Measurements from ENCODE around the gene SVIL.

The SVIL gene

GRCh38 chr10:29613196-29613595 lies 21.6 kb downstream of the SVIL start:
- no peaks in the 10 kb centered on the region for H4K20me1 ChIP-seq (ENCODE audit: insufficient read depth, low read length)
- H3K9me3 ChIP-seq (ENCODE audit: low read length), result no peaks in the 10 kb centered on the region; the same call in 1 of the 2 replicates
- H3K9ac ChIP-seq (ENCODE audit: low read length), result no peak overlapping the region
- H3K4me3 ChIP-seq (ENCODE audit: low read depth, low read length, poor library complexity, severe bottlenecking), result no peak overlapping the region
- H3K27ac ChIP-seq (ENCODE audit: low read depth, low read length, poor library complexity, severe bottlenecking), result no peak overlapping the region
- no peaks in the 10 kb centered on the region for H3K4me1 ChIP-seq (ENCODE audit: insufficient read depth, low read length, severe bottlenecking)
- H3K79me2 ChIP-seq (ENCODE audit: insufficient read depth, low read length), result no peaks in the 10 kb centered on the region
- TF ChIP-seq, protein P1, sequence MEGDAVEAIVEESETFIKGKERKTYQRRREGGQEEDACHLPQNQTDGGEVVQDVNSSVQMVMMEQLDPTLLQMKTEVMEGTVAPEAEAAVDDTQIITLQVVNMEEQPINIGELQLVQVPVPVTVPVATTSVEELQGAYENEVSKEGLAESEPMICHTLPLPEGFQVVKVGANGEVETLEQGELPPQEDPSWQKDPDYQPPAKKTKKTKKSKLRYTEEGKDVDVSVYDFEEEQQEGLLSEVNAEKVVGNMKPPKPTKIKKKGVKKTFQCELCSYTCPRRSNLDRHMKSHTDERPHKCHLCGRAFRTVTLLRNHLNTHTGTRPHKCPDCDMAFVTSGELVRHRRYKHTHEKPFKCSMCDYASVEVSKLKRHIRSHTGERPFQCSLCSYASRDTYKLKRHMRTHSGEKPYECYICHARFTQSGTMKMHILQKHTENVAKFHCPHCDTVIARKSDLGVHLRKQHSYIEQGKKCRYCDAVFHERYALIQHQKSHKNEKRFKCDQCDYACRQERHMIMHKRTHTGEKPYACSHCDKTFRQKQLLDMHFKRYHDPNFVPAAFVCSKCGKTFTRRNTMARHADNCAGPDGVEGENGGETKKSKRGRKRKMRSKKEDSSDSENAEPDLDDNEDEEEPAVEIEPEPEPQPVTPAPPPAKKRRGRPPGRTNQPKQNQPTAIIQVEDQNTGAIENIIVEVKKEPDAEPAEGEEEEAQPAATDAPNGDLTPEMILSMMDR (IDR thresholded peaks at IDR 0.05; ENCODE audit: low read length), result no peak
- no peak for TF ChIP-seq EZH2 (IDR thresholded peaks at IDR 0.05; ENCODE audit: borderline replicate concordance, low read length)
- H3K4me2 ChIP-seq (ENCODE audit: low read length), result no peak overlapping the region
- H3K9me2 ChIP-seq (ENCODE audit: low read depth, low read length), result no peaks in the 10 kb centered on the region
- no peaks in the 10 kb centered on the region for H3K36me3 ChIP-seq (ENCODE audit: insufficient read depth, low read length)
- no peaks in the 10 kb centered on the region for H3F3A ChIP-seq (ENCODE audit: insufficient read depth, low read length)
- no peak overlapping the region for H2AFZ ChIP-seq (ENCODE audit: low read length)
- no peaks in the 10 kb centered on the region for H3K27me3 ChIP-seq (ENCODE audit: insufficient read depth, low read length)

GRCh38 chr10:29612657-29613056 lies 22.1 kb downstream of the SVIL start:
- no peak overlapping the region for H2AFZ ChIP-seq (ENCODE audit: low read length)
- no peak overlapping the region for H3K4me3 ChIP-seq (ENCODE audit: low read depth, low read length, poor library complexity, severe bottlenecking)
- no peaks in the 10 kb centered on the region for H3K27me3 ChIP-seq (ENCODE audit: insufficient read depth, low read length)
- no peaks in the 10 kb centered on the region for H3K36me3 ChIP-seq (ENCODE audit: insufficient read depth, low read length)
- H3K9me3 ChIP-seq (ENCODE audit: low read length), result no peaks in the 10 kb centered on the region; the same call in 1 of the 2 replicates
- no peaks in the 10 kb centered on the region for H3K9me2 ChIP-seq (ENCODE audit: low read depth, low read length)
- H3K27ac ChIP-seq (ENCODE audit: low read depth, low read length, poor library complexity, severe bottlenecking), result no peak overlapping the region
- H3K4me2 ChIP-seq (ENCODE audit: low read length), result no peak overlapping the region
- H3K9ac ChIP-seq (ENCODE audit: low read length), result no peak overlapping the region
- no peaks in the 10 kb centered on the region for H3K79me2 ChIP-seq (ENCODE audit: insufficient read depth, low read length)
- H3F3A ChIP-seq (ENCODE audit: insufficient read depth, low read length), result no peaks in the 10 kb centered on the region
- TF ChIP-seq EZH2 (IDR thresholded peaks at IDR 0.05; ENCODE audit: borderline replicate concordance, low read length), result no peak
- TF ChIP-seq, protein P1 (IDR thresholded peaks at IDR 0.05; ENCODE audit: low read length), result no peak
- H4K20me1 ChIP-seq (ENCODE audit: insufficient read depth, low read length), result no peaks in the 10 kb centered on the region
- H3K4me1 ChIP-seq (ENCODE audit: insufficient read depth, low read length, severe bottlenecking), result no peaks in the 10 kb centered on the region

- Histone ChIP-seq H3K27ac (ENCODE audit: low read depth, low read length, poor library complexity, severe bottlenecking) (no peak overlapping the region), H4K20me1 (ENCODE audit: insufficient read depth, low read length) (no peaks in the 10 kb centered on the region), H3K9ac (ENCODE audit: low read length) (no peak overlapping the region), H3F3A (ENCODE audit: insufficient read depth, low read length) (no peaks in the 10 kb centered on the region), H3K9me3 (ENCODE audit: low read length) (no peaks in the 10 kb centered on the region; the same call in 1 of the 2 replicates), H3K27me3 (ENCODE audit: insufficient read depth, low read length) (no peaks in the 10 kb centered on the region), H3K79me2 (ENCODE audit: insufficient read depth, low read length) (no peaks in the 10 kb centered on the region), H3K4me3 (ENCODE audit: low read depth, low read length, poor library complexity, severe bottlenecking) (no peak overlapping the region), H3K4me2 (ENCODE audit: low read length) (no peak overlapping the region), H3K4me1 (ENCODE audit: insufficient read depth, low read length, severe bottlenecking) (no peaks in the 10 kb centered on the region), H3K9me2 (ENCODE audit: low read depth, low read length) (no peaks in the 10 kb centered on the region), H3K36me3 (ENCODE audit: insufficient read depth, low read length) (no peaks in the 10 kb centered on the region), H2AFZ (ENCODE audit: low read length) (no peak overlapping the region)
- TF ChIP-seq EZH2 (IDR thresholded peaks at IDR 0.05; ENCODE audit: borderline replicate concordance, low read length), result no peak
- TF ChIP-seq, protein P1 (IDR thresholded peaks at IDR 0.05; ENCODE audit: low read length), result no peak
These were observed 22.9 kb downstream of the SVIL start for GRCh38 chr10:29611781-29612381.

Data from OCI-LY1 (cell line).